Measurements from ENCODE around the gene FLII. TPM values are rescaled to one million over a fixed set of nuclear protein-coding genes. Genes with fewer than 3 reads are reported as not detected.

FLII gene
- total RNA-seq, 2 donors from 2014 or later = 299 to 335 TPM

DNA sequence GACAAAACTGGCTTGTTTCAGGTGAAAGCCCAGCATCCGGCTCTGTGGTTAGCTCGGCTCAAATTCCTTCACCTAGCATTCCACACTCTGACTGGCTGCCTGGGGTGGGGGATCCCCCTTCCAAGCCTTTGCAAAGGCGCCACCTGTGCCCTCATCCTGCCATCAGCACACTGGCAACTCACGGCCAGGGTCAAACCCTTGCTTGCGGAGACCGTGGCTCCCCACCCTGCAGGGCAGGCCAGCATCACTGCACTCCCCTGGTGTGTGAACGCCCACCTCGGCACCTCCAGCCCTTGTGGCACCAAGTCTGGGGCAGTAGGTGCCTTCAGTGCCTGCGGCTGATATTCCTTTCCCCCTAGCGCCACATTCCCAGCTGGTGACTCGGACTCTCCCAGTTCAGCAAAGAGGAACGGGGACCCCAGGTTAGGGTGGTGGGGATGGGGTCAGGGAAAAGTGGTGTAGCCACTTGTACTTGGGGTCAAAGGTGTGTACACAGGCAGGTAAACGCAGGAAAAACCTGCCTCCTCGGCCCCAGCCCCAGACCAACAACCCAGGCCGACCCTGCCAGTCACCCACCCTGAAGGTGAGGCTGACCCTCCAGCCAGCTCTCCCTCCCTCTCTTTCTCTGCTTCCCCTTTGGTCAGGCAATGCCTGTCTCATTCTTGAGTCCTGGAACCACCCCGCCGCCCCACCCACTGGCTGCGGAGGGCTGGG lies 1.1 kb downstream of the FLII start:
- WGBS, 2 experiments (ENCODE audit: insufficient coverage in 1 of 2, insufficient read length in 1 of 2) = 31 to 32% methylated on average over 9 to 18 of the region's 18 CpGs

GRCh38 chr17:18256776-18257175 lies 1.8 kb downstream of the FLII start:
- Histone ChIP-seq H3K36me3 (ENCODE audit: control insufficient read depth, insufficient read depth, low read length) (peaks cover 50% of the 10 kb centered on the region), H3K9me3 (ENCODE audit: control insufficient read depth, low read length) (no peaks in the 10 kb centered on the region), H3K4me3 (ENCODE audit: low read length) (peak overlapping the region; percentile 86), H3K27me3 (ENCODE audit: control insufficient read depth, insufficient read depth, low read length, poor library complexity, severe bottlenecking) (no peaks in the 10 kb centered on the region), H3K27ac (ENCODE audit: low read depth, low read length) (no peak overlapping the region), H3K9ac (ENCODE audit: extremely low read depth, low read length, poor library complexity, severe bottlenecking) (peak overlapping the region; percentile 70), H3K4me1 (ENCODE audit: control insufficient read depth, insufficient read depth, low read length) (peaks cover 14% of the 10 kb centered on the region)
- Mint-ChIP-seq H3K36me3 (ENCODE audit: low read depth) (peaks cover 40% of the 10 kb centered on the region), H3K4me3 (peak overlapping the region; percentile 92), H3K9me3 (no peaks in the 10 kb centered on the region), H3K27me3 (ENCODE audit: insufficient read depth) (no peaks in the 10 kb centered on the region), H3K4me1 (peaks cover 21% of the 10 kb centered on the region), H3K27ac (peak overlapping the region; percentile 97)
- no peak for TF ChIP-seq CTCF (conservative IDR thresholded peaks at IDR 0.05)
- 92 to 100% methylated on average over 1 to 7 of the region's 7 CpGs for WGBS, 2 experiments (ENCODE audit: insufficient coverage in 1 of 2, insufficient read length in 1 of 2)
- DNase-seq = no peak

More for the DNA sequence above, 1.1 kb downstream of the FLII start:
- Mint-ChIP-seq H3K36me3 (ENCODE audit: low read depth) (peaks cover 38% of the 10 kb centered on the region), H3K27me3 (ENCODE audit: insufficient read depth) (no peaks in the 10 kb centered on the region), H3K4me1 (peaks cover 22% of the 10 kb centered on the region), H3K9me3 (no peaks in the 10 kb centered on the region), H3K4me3 (peak overlapping the region; percentile 92), H3K27ac (peak overlapping the region; percentile 97)
- Histone ChIP-seq H3K27ac (ENCODE audit: low read depth, low read length) (no peak overlapping the region), H3K9ac (ENCODE audit: extremely low read depth, low read length, poor library complexity, severe bottlenecking) (peak overlapping the region; percentile 70), H3K9me3 (ENCODE audit: control insufficient read depth, low read length) (no peaks in the 10 kb centered on the region), H3K27me3 (ENCODE audit: control insufficient read depth, insufficient read depth, low read length, poor library complexity, severe bottlenecking) (no peaks in the 10 kb centered on the region), H3K4me3 (ENCODE audit: low read length) (peak overlapping the region; percentile 86), H3K4me1 (ENCODE audit: control insufficient read depth, insufficient read depth, low read length) (peaks cover 14% of the 10 kb centered on the region), H3K36me3 (ENCODE audit: control insufficient read depth, insufficient read depth, low read length) (peaks cover 44% of the 10 kb centered on the region)
- DNase-seq = peak; percentile 90
- no peak for TF ChIP-seq CTCF (conservative IDR thresholded peaks at IDR 0.05)

GRCh38 chr17:18256351-18256750 lies 2.2 kb downstream of the FLII start:
- H3K4me3 ChIP-seq (ENCODE audit: low read length) = no peak overlapping the region
- Mint-ChIP-seq H3K27ac (no peak overlapping the region), H3K9me3 (no peaks in the 10 kb centered on the region), H3K27me3 (ENCODE audit: insufficient read depth) (no peaks in the 10 kb centered on the region), H3K4me1 (peaks cover 17% of the 10 kb centered on the region), H3K36me3 (ENCODE audit: low read depth) (peaks cover 45% of the 10 kb centered on the region), H3K4me3 (no peak overlapping the region)
- H3K36me3 ChIP-seq (ENCODE audit: control insufficient read depth, insufficient read depth, low read length) = peaks cover 54% of the 10 kb centered on the region
- H3K4me1 ChIP-seq (ENCODE audit: control insufficient read depth, insufficient read depth, low read length) = peaks cover 9% of the 10 kb centered on the region
- no peak for TF ChIP-seq CTCF (conservative IDR thresholded peaks at IDR 0.05)
- WGBS, 2 experiments (ENCODE audit: insufficient coverage in 1 of 2, insufficient read length in 1 of 2) = 92 to 93% methylated on average over 8 to 11 of the region's 11 CpGs
- H3K27ac ChIP-seq (ENCODE audit: low read depth, low read length) = no peak overlapping the region
- H3K27me3 ChIP-seq (ENCODE audit: control insufficient read depth, insufficient read depth, low read length, poor library complexity, severe bottlenecking) = no peaks in the 10 kb centered on the region
- DNase-seq = no peak
- no peaks in the 10 kb centered on the region for H3K9me3 ChIP-seq (ENCODE audit: control insufficient read depth, low read length)
- no peak overlapping the region for H3K9ac ChIP-seq (ENCODE audit: extremely low read depth, low read length, poor library complexity, severe bottlenecking)

Data from endodermal cell (in vitro differentiated cells).